Vagina (tissue), 2 donors: Measurements from ENCODE around the gene PIEZO2. TPM values are rescaled to one million over a fixed set of nuclear protein-coding genes. Genes with fewer than 3 reads are reported as not detected.

Source experiments
- DNase-seq, 2 donors: peaks; one replicate each; pipeline ENCODE4 v3.0.0-alpha.2; 2017; ENCODE audit errors: extremely low spot score in 2 of 2
- H3K27ac ChIP-seq: fragments of 200-600 bp; sonication (generic); one replicate; pipeline ENCODE4 v1.5.1; 2019
- H3K27me3 ChIP-seq: fragments of 200-600 bp; sonication (generic); one replicate; pipeline ENCODE4 v1.5.1; 2019
- H3K36me3 ChIP-seq, 2 donors: fragments of 200-600 bp; sonication (generic); one replicate each; pipeline ENCODE4 v1.5.1; 2017 to 2019
- H3K4me1 ChIP-seq: fragments of 200-600 bp; sonication (generic); one replicate; pipeline ENCODE4 v1.5.1; 2019
- H3K4me3 ChIP-seq, 2 donors: fragments of 200-600 bp; sonication (generic); 1 replicate in 1 of 2; 2 replicates in 1 of 2; pipeline ENCODE4 v1.5.1; 2016 to 2019
- H3K9me3 ChIP-seq: fragments of 200-600 bp; sonication (generic); one replicate; pipeline ENCODE4 v1.5.1; 2019
- POLR2A ChIP-seq, 2 donors: fragments of 450-650 bp; IDR thresholded peaks; one replicate each; pipeline ENCODE4 v1.6.1; 2017; ENCODE audit warnings: antibody characterized with exemption in 2 of 2, mild to moderate bottlenecking in 2 of 2, moderate library complexity in 2 of 2
- POLR2AphosphoS5 ChIP-seq, 2 donors: sonication (generic); formaldehyde crosslinking; IDR thresholded peaks; one replicate each; pipeline ENCODE4 v1.9.0; 2017; ENCODE audit warnings: antibody characterized with exemption in 2 of 2, mild to moderate bottlenecking in 2 of 2, low read depth in 1 of 2; ENCODE audit not compliant: insufficient read depth in 1 of 2
- intact Hi-C: fragments of 100-400 bp; cut with DNase I; formaldehyde crosslinking; loops from one replicate; pipeline ENCODE4 v1.15.1; 2023
- total RNA-seq: library from RNA; depleted of rRNA; stranded (reverse); fragments of >200 nt; gene quantifications from one replicate; pipeline ENCODE4 v1.2.3, GENCODE V29; 2016
- TF ChIP-seq, protein P1 (sequence below), 3 experiments: fragments of 450-650 bp in 2 of 3; fragments of 200-600 bp in 1 of 3; sonication (generic) in 1 of 3; IDR thresholded peaks; one replicate each; pipeline ENCODE4 v1.5.1; 2017 to 2019; ENCODE audit warnings: antibody characterized with exemption in 3 of 3, mild to moderate bottlenecking in 2 of 3, moderate library complexity in 2 of 3

Gene PIEZO2
- total RNA-seq, 1 donor from 2014 or later = 5.9 TPM

DNA sequence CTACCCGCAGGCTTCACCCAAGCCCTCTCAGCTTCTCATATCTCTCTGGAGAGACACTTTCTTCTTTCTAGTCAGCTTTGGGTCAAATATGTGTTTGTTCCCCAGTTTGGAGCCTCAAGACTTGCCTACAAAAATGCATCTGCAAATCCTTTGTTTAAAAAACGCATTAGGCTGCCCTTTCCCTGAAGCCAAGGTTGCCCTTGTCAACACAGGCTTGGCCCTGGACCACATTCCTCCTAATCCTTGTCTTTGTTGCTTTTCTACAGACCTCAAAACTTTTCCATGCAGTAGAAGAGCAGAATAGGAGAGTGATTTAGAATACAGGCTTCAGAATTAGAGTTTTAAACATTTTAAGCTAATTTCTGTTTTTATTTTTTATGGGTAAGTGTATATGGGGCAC, 315.7 kb downstream of the PIEZO2 start:
- TF ChIP-seq POLR2A (IDR thresholded peaks at IDR 0.05) = no peak
- TF ChIP-seq, protein P1, sequence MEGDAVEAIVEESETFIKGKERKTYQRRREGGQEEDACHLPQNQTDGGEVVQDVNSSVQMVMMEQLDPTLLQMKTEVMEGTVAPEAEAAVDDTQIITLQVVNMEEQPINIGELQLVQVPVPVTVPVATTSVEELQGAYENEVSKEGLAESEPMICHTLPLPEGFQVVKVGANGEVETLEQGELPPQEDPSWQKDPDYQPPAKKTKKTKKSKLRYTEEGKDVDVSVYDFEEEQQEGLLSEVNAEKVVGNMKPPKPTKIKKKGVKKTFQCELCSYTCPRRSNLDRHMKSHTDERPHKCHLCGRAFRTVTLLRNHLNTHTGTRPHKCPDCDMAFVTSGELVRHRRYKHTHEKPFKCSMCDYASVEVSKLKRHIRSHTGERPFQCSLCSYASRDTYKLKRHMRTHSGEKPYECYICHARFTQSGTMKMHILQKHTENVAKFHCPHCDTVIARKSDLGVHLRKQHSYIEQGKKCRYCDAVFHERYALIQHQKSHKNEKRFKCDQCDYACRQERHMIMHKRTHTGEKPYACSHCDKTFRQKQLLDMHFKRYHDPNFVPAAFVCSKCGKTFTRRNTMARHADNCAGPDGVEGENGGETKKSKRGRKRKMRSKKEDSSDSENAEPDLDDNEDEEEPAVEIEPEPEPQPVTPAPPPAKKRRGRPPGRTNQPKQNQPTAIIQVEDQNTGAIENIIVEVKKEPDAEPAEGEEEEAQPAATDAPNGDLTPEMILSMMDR (IDR thresholded peaks at IDR 0.05) = no peak
- TF ChIP-seq POLR2AphosphoS5 (IDR thresholded peaks at IDR 0.05; ENCODE audit: insufficient read depth in 1 of 2, low read depth in 1 of 2) = no peak
- Histone ChIP-seq H3K27me3 (no peaks in the 10 kb centered on the region), H3K36me3 (no peaks in the 10 kb centered on the region), H3K4me1 (no peaks in the 10 kb centered on the region), H3K27ac (no peak overlapping the region), H3K4me3 (no peak overlapping the region), H3K9me3 (no peaks in the 10 kb centered on the region)
- intact Hi-C loops = no loop called here
- DNase-seq = no peak

DNA sequence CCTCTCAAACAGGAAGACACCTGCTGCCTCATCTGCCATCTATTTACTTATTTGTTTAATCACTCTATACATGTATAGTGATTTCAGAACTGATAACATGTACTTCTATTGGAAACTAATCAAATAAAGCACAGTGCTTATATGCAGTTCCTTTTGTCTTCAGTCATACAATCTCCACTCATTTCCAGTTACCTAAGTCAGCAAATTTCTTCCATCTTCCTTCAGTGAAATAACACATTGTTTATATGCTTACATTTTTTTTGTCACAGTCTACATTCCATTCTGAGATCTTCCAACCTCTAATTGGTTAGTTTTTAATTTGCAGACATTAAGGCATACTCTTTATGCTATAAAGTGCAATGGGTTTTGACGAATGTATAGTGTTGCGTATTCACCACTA, 323.0 kb downstream of the PIEZO2 start:
- Histone ChIP-seq H3K4me3 (no peak overlapping the region), H3K27me3 (no peaks in the 10 kb centered on the region), H3K36me3 (no peaks in the 10 kb centered on the region), H3K9me3 (no peaks in the 10 kb centered on the region), H3K4me1 (no peaks in the 10 kb centered on the region), H3K27ac (no peak overlapping the region)
- intact Hi-C loops = no loop called here
- no peak for DNase-seq
- TF ChIP-seq POLR2A (IDR thresholded peaks at IDR 0.05) = no peak
- TF ChIP-seq, protein P1 (IDR thresholded peaks at IDR 0.05) = no peak
- TF ChIP-seq POLR2AphosphoS5 (IDR thresholded peaks at IDR 0.05; ENCODE audit: insufficient read depth in 1 of 2, low read depth in 1 of 2) = no peak

DNA sequence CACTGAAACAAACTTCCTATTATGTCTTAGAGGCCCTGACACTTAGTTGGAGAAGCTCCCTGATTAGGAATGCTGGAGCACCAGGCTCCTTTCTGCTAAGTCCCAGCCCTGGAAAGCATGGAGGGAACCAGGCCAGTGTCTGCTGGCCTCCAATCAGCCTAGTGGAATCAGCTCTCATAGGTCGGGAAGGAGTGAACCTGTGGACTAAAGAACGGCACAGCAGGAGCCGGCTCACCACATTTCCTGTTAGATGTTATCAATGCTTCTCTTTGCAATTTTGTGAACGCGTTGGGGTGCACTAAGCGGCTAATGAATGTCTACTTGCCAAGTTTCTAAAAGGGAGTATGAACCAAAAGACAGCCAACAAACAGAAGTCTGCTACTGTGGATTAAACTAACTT, 326.9 kb downstream of the PIEZO2 start:
- H3K27me3 ChIP-seq = no peaks in the 10 kb centered on the region
- H3K4me3 ChIP-seq = no peak overlapping the region
- intact Hi-C loops = no loop called here
- H3K9me3 ChIP-seq = no peaks in the 10 kb centered on the region
- no peak overlapping the region for H3K27ac ChIP-seq
- no peaks in the 10 kb centered on the region for H3K36me3 ChIP-seq
- DNase-seq = no peak
- TF ChIP-seq POLR2A (IDR thresholded peaks at IDR 0.05) (no peak), POLR2AphosphoS5 (IDR thresholded peaks at IDR 0.05; ENCODE audit: insufficient read depth in 1 of 2, low read depth in 1 of 2) (no peak)
- TF ChIP-seq, protein P1 (IDR thresholded peaks at IDR 0.05) = no peak
- H3K4me1 ChIP-seq = no peaks in the 10 kb centered on the region

DNA sequence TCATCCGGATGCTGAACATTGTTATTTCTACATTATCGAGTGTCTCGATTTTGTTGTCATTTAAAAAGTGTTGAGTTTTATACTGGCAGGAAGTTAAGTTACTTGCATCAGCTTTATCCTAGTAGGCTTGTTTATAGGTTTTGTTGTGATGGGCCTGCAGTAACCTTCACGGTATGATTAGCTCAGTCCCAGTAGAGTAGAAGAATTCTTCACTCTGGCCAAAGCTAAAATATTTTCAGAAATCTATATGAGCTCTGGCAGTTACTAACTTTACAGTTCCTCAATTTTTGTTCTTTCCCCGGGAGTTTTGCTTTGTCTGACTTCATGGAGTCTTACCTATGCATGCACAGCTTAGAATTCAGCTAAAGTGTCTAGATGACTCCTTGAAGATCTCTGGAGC, 328.7 kb downstream of the PIEZO2 start:
- H3K36me3 ChIP-seq = no peaks in the 10 kb centered on the region
- H3K9me3 ChIP-seq = no peaks in the 10 kb centered on the region
- no peaks in the 10 kb centered on the region for H3K4me1 ChIP-seq
- intact Hi-C loops = no loop called here
- no peak overlapping the region for H3K27ac ChIP-seq
- no peak overlapping the region for H3K4me3 ChIP-seq
- TF ChIP-seq POLR2A (IDR thresholded peaks at IDR 0.05) (no peak), POLR2AphosphoS5 (IDR thresholded peaks at IDR 0.05; ENCODE audit: insufficient read depth in 1 of 2, low read depth in 1 of 2) (no peak)
- TF ChIP-seq, protein P1 (IDR thresholded peaks at IDR 0.05) = no peak
- H3K27me3 ChIP-seq = no peaks in the 10 kb centered on the region
- DNase-seq = no peak

DNA sequence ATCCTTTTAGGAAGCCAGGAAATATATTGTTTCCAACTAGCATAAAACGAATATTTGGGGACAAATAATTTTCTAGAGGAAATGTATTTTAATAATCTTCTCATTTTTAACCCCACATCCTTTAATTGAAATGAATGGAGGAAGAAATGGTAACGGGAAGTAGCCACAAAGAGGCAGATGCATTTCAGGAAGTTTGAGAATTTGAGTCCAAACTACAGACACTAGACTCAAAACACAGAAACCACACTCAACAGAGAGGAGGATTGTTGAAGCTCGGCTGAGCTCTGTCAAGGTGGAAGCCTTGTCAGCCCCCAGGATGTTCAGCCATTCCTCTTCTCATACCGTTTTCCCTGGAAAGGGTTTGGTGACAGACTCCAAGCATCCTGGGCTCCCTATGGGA, 335.0 kb downstream of the PIEZO2 start:
- no peaks in the 10 kb centered on the region for H3K27me3 ChIP-seq
- no peaks in the 10 kb centered on the region for H3K4me1 ChIP-seq
- H3K9me3 ChIP-seq = no peaks in the 10 kb centered on the region
- TF ChIP-seq POLR2A (IDR thresholded peaks at IDR 0.05) (no peak), POLR2AphosphoS5 (IDR thresholded peaks at IDR 0.05; ENCODE audit: insufficient read depth in 1 of 2, low read depth in 1 of 2) (no peak)
- TF ChIP-seq, protein P1 (IDR thresholded peaks at IDR 0.05) = no peak
- no peak overlapping the region for H3K4me3 ChIP-seq
- H3K27ac ChIP-seq = no peak overlapping the region
- intact Hi-C loops = no loop called here
- H3K36me3 ChIP-seq = no peaks in the 10 kb centered on the region
- no peak for DNase-seq
